ENCODE results near the gene PEF1.

- TF ChIP-seq, protein P1, sequence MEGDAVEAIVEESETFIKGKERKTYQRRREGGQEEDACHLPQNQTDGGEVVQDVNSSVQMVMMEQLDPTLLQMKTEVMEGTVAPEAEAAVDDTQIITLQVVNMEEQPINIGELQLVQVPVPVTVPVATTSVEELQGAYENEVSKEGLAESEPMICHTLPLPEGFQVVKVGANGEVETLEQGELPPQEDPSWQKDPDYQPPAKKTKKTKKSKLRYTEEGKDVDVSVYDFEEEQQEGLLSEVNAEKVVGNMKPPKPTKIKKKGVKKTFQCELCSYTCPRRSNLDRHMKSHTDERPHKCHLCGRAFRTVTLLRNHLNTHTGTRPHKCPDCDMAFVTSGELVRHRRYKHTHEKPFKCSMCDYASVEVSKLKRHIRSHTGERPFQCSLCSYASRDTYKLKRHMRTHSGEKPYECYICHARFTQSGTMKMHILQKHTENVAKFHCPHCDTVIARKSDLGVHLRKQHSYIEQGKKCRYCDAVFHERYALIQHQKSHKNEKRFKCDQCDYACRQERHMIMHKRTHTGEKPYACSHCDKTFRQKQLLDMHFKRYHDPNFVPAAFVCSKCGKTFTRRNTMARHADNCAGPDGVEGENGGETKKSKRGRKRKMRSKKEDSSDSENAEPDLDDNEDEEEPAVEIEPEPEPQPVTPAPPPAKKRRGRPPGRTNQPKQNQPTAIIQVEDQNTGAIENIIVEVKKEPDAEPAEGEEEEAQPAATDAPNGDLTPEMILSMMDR (conservative IDR thresholded peaks at IDR 0.05; ENCODE audit: low read depth in 2 of 2) = no peak
- TF ChIP-seq POLR2AphosphoS5 (IDR thresholded peaks at IDR 0.05; ENCODE audit: low read depth) (no peak), EZH2 (IDR thresholded peaks at IDR 0.05; ENCODE audit: low read depth, unreplicated experiment) (no peak), EZH2phosphoT487 (IDR thresholded peaks at IDR 0.05; ENCODE audit: unreplicated experiment) (no peak), JUNB (IDR thresholded peaks at IDR 0.05; ENCODE audit: unreplicated experiment) (no peak), CREB1 (CRISPR knock-in tag; IDR thresholded peaks at IDR 0.05; ENCODE audit: low read depth) (no peak)
- TF ChIP-seq, protein P2, sequence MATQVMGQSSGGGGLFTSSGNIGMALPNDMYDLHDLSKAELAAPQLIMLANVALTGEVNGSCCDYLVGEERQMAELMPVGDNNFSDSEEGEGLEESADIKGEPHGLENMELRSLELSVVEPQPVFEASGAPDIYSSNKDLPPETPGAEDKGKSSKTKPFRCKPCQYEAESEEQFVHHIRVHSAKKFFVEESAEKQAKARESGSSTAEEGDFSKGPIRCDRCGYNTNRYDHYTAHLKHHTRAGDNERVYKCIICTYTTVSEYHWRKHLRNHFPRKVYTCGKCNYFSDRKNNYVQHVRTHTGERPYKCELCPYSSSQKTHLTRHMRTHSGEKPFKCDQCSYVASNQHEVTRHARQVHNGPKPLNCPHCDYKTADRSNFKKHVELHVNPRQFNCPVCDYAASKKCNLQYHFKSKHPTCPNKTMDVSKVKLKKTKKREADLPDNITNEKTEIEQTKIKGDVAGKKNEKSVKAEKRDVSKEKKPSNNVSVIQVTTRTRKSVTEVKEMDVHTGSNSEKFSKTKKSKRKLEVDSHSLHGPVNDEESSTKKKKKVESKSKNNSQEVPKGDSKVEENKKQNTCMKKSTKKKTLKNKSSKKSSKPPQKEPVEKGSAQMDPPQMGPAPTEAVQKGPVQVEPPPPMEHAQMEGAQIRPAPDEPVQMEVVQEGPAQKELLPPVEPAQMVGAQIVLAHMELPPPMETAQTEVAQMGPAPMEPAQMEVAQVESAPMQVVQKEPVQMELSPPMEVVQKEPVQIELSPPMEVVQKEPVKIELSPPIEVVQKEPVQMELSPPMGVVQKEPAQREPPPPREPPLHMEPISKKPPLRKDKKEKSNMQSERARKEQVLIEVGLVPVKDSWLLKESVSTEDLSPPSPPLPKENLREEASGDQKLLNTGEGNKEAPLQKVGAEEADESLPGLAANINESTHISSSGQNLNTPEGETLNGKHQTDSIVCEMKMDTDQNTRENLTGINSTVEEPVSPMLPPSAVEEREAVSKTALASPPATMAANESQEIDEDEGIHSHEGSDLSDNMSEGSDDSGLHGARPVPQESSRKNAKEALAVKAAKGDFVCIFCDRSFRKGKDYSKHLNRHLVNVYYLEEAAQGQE (IDR thresholded peaks at IDR 0.05; ENCODE audit: unreplicated experiment) = no peak
- TF ChIP-seq, protein P3, sequence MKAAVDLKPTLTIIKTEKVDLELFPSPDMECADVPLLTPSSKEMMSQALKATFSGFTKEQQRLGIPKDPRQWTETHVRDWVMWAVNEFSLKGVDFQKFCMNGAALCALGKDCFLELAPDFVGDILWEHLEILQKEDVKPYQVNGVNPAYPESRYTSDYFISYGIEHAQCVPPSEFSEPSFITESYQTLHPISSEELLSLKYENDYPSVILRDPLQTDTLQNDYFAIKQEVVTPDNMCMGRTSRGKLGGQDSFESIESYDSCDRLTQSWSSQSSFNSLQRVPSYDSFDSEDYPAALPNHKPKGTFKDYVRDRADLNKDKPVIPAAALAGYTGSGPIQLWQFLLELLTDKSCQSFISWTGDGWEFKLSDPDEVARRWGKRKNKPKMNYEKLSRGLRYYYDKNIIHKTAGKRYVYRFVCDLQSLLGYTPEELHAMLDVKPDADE (IDR thresholded peaks at IDR 0.05) = no peak
These were observed 28.3 kb upstream of the PEF1 start for GRCh38 chr1:31672986-31673385.

All from GM23338 (cell line).